Esophagus (tissue), 2 donors: ENCODE results near the gene COMTD1. TPM values are rescaled to one million over a fixed set of nuclear protein-coding genes. Genes with fewer than 3 reads are reported as not detected.
"Not testable (repeated sequence)": the region's sequence is repeated elsewhere in the genome, so short reads cannot be mapped to it uniquely, and the experiment has no call there.

Source experiments
- H3K27ac ChIP-seq, 2 donors: one replicate each; pipeline ENCODE4 v1.5.1; 2013; ENCODE audit warnings: low read depth in 2 of 2, mild to moderate bottlenecking in 2 of 2, inconsistent platforms in 1 of 2, low read length in 1 of 2, moderate library complexity in 1 of 2
- H3K27me3 ChIP-seq, 2 donors: one replicate each; pipeline ENCODE4 v1.6.1; 2013; ENCODE audit warnings: low read length in 2 of 2, control low read depth in 1 of 2, mild to moderate bottlenecking in 1 of 2; ENCODE audit not compliant: insufficient read depth in 2 of 2, control insufficient read depth in 1 of 2
- H3K36me3 ChIP-seq, 2 donors: one replicate each; pipeline ENCODE4 v1.6.1; 2013; ENCODE audit warnings: low read length in 1 of 2; ENCODE audit not compliant: control insufficient read depth in 2 of 2, insufficient read depth in 2 of 2
- H3K4me1 ChIP-seq, 2 donors: one replicate each; pipeline ENCODE4 v1.6.1; 2013; ENCODE audit warnings: low read length in 1 of 2; ENCODE audit not compliant: control insufficient read depth in 2 of 2, insufficient read depth in 2 of 2
- H3K4me3 ChIP-seq, 2 donors: one replicate each; pipeline ENCODE4 v1.5.1; 2013; ENCODE audit warnings: low read length in 2 of 2, mild to moderate bottlenecking in 2 of 2, low read depth in 1 of 2, moderate library complexity in 1 of 2
- H3K9me3 ChIP-seq, 2 donors: one replicate each; pipeline ENCODE4 v1.6.1; 2013; ENCODE audit warnings: mild to moderate bottlenecking in 2 of 2, low read depth in 1 of 2, low read length in 1 of 2, moderate library complexity in 1 of 2; ENCODE audit not compliant: control insufficient read depth in 2 of 2, insufficient read depth in 1 of 2
- WGBS, 2 donors: extraction: QIAGEN DNeasy Blood & Tissue Kit; methylation state at CpG; one replicate each; pipeline ENCODE4 v1.1.7; 2013; 5-methylcytosine and 5-hydroxymethylcytosine counted together
- polyA plus RNA-seq, 2 donors: library from polyadenylated mRNA; stranded (reverse); fragments of 200-250 nt; gene quantifications; one replicate each; pipeline ENCODE4 v1.2.3, GENCODE V29; 2013
- donor health status: healthy with polysubstance abuse.
- donor health status: Bipolar disorder and iron deficiency.

The COMTD1 gene
- polyA plus RNA-seq, 2 donors, result 153 to 185 TPM

DNA sequence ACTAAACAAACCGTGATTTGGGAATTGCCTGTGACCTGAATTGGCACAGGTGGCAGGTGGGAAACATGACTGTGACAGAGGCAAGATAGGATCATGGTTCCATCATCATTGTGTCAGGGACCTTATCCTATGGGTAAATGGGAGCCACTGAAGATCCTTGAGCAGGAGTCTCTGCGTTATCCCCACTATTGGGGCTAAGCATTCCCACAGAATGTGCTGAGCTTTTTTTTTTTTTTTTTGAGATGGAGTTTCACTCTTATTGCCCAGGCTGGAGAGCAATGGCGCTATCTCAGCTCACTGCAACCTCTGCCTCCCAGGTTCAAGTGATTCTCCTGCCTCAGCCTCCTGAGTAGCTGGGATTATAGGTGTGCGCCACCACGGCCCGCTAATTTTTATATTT is 35.8 kb downstream of the COMTD1 start:
- H3K4me3 ChIP-seq, H3K27me3 ChIP-seq, H3K27ac ChIP-seq, H3K36me3 ChIP-seq, H3K9me3 ChIP-seq: not testable (repeated sequence)
- WGBS, 2 donors, result 96 to 97% methylated on average over 6 of the region's 6 CpGs
- H3K4me1 ChIP-seq, result peaks cover 0 to 19% of the 10 kb centered on the region in 2 donors

DNA sequence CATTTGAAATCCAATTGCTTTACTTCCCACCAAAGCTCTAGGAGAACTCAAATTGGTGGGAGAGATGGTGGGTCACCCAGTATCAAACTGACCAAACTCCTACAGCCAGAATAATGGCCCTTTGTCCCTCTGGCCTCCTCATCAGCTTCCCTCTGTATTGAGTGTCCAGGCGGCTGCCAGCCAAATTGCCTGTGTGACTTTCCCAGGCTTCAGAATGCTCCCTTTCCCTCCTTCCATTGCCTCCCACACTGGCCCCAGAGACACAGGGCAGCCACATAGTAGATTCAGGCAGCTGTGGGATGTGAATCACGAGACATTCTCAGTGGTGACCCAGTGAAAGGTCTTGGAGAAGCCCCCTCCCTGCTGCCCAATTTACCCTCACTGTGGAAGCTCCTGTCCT is 37.9 kb downstream of the COMTD1 start:
- H3K9me3 ChIP-seq, result no peaks in the 10 kb centered on the region
- H3K27ac ChIP-seq, result peak overlapping the region in 1 of 2 donors; percentile 67
- WGBS, 2 donors, result 83 to 95% methylated on average over 2 of the region's 2 CpGs
- H3K4me3 ChIP-seq, result no peak overlapping the region
- no peaks in the 10 kb centered on the region for H3K36me3 ChIP-seq
- no peaks in the 10 kb centered on the region for H3K27me3 ChIP-seq
- H3K4me1 ChIP-seq, result peaks cover 0 to 16% of the 10 kb centered on the region in 2 donors

DNA sequence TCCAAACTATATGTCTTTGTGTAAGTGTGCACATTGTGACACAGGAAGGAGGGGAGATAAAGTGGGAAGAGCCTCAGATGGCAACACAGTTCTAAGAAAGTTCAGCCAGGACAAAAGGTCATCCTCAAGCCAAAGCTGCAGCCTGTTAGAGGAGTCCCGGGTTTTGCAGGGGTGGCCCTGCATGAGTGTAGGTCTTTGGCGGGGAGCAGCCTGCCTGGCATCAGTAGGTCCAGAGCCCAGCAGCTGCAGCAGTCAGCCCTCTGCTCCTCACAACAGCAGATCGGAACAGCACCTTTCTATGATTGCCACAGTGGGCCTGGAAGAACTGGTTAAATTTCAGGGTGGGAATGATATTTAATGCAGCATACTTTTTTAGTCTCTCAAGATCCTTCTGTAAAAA is 38.7 kb downstream of the COMTD1 start:
- WGBS, 2 donors, result 88% methylated on average over 3 of the region's 3 CpGs

DNA sequence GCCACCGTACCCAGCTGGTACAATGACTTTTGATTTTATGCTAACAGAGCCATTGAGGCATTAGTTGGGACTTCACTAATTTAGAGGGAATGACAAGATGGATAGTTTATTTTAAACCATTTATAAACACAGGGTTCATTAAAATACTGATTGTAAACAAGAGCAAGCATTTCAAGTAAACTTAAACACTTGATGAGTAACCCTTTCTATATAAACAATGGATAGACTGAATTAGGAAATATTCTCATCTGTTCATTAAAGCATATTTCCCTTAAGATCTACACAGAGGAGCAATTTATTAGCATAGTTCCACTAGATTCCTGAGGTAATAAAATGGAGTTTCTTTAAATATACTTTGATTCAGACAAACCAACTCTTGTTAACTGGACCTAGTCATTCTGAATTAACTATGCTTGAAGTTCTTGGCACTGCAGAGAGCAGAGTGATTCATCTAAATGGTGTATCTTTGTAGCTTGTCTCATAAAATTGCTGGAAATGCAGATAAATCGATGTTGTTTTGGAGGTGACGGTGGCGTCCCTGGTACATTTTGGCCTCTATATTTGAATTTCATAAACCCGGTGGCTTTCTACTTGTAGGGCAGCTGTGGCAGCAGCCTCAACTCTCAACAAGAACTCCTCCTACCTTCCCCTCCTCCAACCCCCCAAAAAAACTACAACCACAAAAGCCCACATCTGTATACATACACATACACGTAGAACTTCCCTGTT is 40.6 kb downstream of the COMTD1 start:
- H3K27me3 ChIP-seq, result no peaks in the 10 kb centered on the region
- no peak overlapping the region for H3K4me3 ChIP-seq
- no peaks in the 10 kb centered on the region for H3K36me3 ChIP-seq
- H3K9me3 ChIP-seq, result no peaks in the 10 kb centered on the region
- H3K27ac ChIP-seq, result peak overlapping the region; percentile 58 to 72
- peaks cover 0 to 8% of the 10 kb centered on the region in 2 donors for H3K4me1 ChIP-seq
- 76 to 84% methylated on average over 6 of the region's 6 CpGs for WGBS, 2 donors

More for the DNA sequence above, 38.7 kb downstream of the COMTD1 start:
- Histone ChIP-seq H3K9me3 (no peaks in the 10 kb centered on the region), H3K36me3 (no peaks in the 10 kb centered on the region), H3K4me3 (no peak overlapping the region), H3K27ac (peak overlapping the region in 1 of 2 donors; percentile 17), H3K27me3 (no peaks in the 10 kb centered on the region), H3K4me1 (peaks cover 0 to 9% of the 10 kb centered on the region in 2 donors)

DNA sequence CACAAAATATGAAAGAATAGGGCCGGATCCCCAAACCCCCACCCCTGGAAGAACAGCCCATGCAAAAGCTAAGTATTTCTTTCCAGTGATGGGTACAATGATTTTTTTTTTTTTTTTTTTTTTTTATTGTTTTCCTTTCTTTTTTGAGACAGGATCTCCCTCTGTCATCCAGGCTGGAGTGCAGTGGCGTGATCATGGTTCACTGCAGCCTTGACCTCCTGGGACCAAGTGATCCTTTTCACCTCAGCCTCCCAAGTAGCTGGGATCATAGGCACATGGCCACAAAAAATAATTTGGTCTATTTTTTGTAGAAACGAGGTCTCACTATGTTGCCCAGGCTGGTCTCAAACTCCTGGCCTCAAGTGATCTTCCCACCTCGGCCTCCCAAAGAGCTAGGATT is 41.1 kb downstream of the COMTD1 start:
- not testable (repeated sequence) for H3K27me3 ChIP-seq, H3K4me3 ChIP-seq, H3K4me1 ChIP-seq, H3K36me3 ChIP-seq, H3K9me3 ChIP-seq
- 87 to 91% methylated on average over 4 of the region's 4 CpGs for WGBS, 2 donors
- peak overlapping the region; percentile 58 to 72 for H3K27ac ChIP-seq

DNA sequence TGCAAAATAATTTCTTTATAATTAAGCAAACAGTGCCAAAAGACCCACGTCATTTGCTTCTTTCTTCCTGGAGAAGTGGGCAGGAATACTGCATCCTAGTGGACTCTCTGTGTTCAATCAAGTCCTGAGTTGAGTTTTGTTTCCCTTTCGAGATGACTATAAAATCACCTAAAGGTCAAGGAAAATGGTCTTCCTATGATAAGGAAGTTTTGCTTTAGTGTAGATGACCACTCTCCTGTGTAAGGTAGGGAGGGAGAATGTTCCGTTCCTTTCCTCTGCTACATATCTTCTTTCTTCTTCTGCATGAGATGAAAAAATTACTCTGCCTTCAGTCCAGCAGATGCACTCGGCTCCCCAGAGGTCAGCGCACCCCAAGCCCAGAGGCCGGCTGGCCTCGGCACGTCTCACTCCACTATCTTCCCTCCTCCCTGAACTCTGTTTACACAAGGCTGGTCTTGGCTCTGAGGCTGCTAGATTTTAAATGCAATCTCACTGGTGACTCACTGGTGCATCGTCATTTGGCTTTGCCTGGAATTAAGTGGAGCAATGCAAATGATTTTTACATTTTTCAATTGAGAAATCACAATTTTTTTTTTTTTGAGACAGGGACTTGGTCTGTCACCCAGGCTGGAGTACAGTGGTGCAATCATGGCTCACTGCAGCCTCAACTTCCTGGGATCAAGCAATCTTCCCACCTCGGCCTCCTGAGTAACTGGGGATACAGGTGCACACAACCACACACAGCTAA is 43.8 kb downstream of the COMTD1 start:
- H3K4me1 ChIP-seq, result peaks cover 0 to 9% of the 10 kb centered on the region in 2 donors
- H3K4me3 ChIP-seq, result no peak overlapping the region
- no peaks in the 10 kb centered on the region for H3K9me3 ChIP-seq
- H3K27ac ChIP-seq, result peak overlapping the region; percentile 84 to 97
- WGBS, 2 donors, result 28 to 37% methylated on average over 10 of the region's 10 CpGs
- no peaks in the 10 kb centered on the region for H3K27me3 ChIP-seq
- H3K36me3 ChIP-seq, result no peaks in the 10 kb centered on the region

DNA sequence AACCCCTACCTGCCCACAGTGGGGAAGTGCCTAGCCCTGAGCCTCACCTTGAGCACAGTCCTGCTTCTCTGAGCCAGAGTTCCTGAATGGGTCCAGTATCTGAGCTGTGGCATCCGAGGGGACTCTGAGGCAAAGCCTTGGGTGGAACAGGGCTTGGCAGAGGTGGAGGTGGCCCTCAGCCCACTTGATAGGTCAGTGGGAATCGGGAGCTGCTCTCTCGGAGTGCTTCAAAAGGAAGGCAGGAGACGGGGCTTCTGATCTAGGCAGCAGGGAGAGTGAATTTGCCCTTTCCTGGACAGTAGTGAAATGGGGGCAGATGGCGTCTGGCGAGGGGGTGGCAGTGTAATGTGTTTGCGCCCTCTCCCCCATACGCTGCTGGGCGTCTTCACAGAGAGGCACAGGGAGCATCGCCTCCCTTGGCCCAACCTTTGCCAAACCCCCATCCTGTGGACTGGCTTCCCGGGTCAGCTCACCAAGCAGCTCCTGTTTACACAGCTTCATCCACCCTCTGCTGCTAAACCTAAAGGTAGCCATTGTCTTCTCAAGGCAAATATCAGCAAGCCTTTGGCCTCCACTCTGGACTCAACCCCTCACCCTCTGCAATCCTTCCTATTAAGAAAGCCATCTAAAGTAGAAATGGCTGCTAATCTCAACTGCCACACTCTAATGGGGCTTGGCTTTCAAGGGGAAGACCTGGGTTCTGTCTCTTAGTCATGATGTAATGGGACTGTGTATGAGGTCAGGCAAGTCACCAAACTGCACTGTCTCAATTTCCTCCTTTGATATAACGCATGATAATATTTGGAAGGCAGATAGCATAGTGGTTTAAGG is 46.3 kb downstream of the COMTD1 start:
- H3K27ac ChIP-seq, result peak overlapping the region; percentile 46 to 69

DNA sequence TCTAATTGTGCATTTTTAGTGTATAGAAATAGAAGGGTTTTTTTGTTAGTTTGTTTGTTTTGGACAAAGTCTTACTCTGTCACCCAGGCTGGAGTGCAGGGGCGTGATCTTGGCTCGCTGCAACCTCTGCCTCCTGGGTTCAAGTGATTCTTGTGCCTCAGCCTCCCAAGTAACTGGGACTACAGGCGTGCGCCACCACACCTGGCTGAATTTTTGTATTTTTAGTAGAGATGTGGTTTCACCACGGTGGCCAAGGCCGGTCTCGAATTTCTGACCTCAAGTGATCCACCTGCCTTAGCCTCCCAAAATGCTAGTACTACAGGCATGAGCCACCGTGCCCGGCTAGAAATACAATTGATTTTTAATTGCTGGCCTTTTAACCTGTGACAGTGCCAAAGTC is 47.2 kb downstream of the COMTD1 start:
- H3K9me3 ChIP-seq, H3K4me3 ChIP-seq, H3K4me1 ChIP-seq, H3K36me3 ChIP-seq, H3K27me3 ChIP-seq: not testable (repeated sequence)
- peak overlapping the region; percentile 85 to 94 for H3K27ac ChIP-seq
- 83 to 88% methylated on average over 9 of the region's 9 CpGs for WGBS, 2 donors

More for the DNA sequence above, 46.3 kb downstream of the COMTD1 start:
- Histone ChIP-seq H3K9me3 (no peaks in the 10 kb centered on the region), H3K4me1 (peaks cover 0 to 3% of the 10 kb centered on the region in 2 donors), H3K36me3 (no peaks in the 10 kb centered on the region), H3K4me3 (no peak overlapping the region), H3K27me3 (no peaks in the 10 kb centered on the region)
- WGBS, 2 donors, result 89 to 94% methylated on average over 12 of the region's 12 CpGs

DNA sequence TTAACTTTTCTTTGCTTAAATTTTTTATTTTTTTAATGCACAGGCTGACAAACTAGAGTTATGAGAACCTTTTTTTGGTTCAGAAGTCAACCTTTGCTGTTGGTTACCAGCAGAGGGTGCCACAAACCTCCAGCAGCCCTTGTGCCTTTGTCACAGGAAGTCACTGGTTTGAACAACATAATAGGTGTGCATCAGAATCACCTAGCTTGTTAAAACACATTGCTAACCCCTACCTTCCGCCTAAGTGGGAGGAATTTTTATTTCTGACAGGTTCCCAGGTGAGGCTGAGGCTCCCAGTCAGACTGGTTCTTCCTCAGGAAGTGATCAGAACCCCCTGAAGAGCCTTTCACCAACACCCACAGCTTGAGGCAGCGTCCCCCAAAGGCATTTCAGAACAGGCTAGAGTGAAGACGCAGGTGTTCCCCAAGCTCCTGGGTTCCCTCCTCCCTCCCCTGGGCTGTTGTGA is 47.8 kb downstream of the COMTD1 start:
- no peaks in the 10 kb centered on the region for H3K36me3 ChIP-seq
- peaks cover 0 to 3% of the 10 kb centered on the region in 2 donors for H3K4me1 ChIP-seq
- no peaks in the 10 kb centered on the region for H3K27me3 ChIP-seq
- 52 to 56% methylated on average over 3 of the region's 3 CpGs for WGBS, 2 donors
- H3K27ac ChIP-seq, result peak overlapping the region; percentile 85 to 94
- H3K4me3 ChIP-seq, result no peak overlapping the region
- no peaks in the 10 kb centered on the region for H3K9me3 ChIP-seq
